Epithelial cell of esophagus (primary cell): Measurements from ENCODE around the gene BABAM2.

Experiments
- DNase-seq: peaks from one replicate; pipeline ENCODE4 v3.0.0; 2010; ENCODE audit warnings: low read depth
- H3K4me3 ChIP-seq: 2 replicates; pipeline ENCODE4 v1.5.1; 2011; ENCODE audit warnings: mild to moderate bottlenecking, low read length, control low read depth
- CTCF ChIP-seq: IDR thresholded peaks from 2 replicates; pipeline ENCODE4 v1.5.1; 2011; ENCODE audit warnings: low read depth, mild to moderate bottlenecking, low read length, control low read depth, inconsistent platforms; ENCODE audit not compliant: insufficient read depth; ENCODE audit errors: missing control alignments

Gene BABAM2

GRCh38 chr2:28351621-28352020, 461.1 kb downstream of the BABAM2 start:
- TF ChIP-seq CTCF = no peak
- DNase-seq = no peak
- no peak overlapping the region for H3K4me3 ChIP-seq

GRCh38 chr2:28352104-28352503, 461.6 kb downstream of the BABAM2 start:
- no peak for DNase-seq
- H3K4me3 ChIP-seq = no peak overlapping the region
- no peak for TF ChIP-seq CTCF

- TF ChIP-seq CTCF = no peak
- H3K4me3 ChIP-seq = no peak overlapping the region
- DNase-seq = no peak
Observed at GRCh38 chr2:28352610-28353195, 462.2 kb downstream of the BABAM2 start.

- TF ChIP-seq CTCF = no peak
- H3K4me3 ChIP-seq = no peak overlapping the region
- DNase-seq = no peak
Observed at GRCh38 chr2:28354920-28355520, 464.5 kb downstream of the BABAM2 start.

GRCh38 chr2:28355521-28356094, 465.1 kb downstream of the BABAM2 start:
- DNase-seq = no peak
- no peak for TF ChIP-seq CTCF
- no peak overlapping the region for H3K4me3 ChIP-seq

- TF ChIP-seq CTCF = no peak
- peak; percentile 64 for DNase-seq
- no peak overlapping the region for H3K4me3 ChIP-seq
Observed at GRCh38 chr2:28356095-28356911, 465.8 kb downstream of the BABAM2 start.
